HG03025 (cell line): ENCODE measurements around the gene PRDM4.
A peak's percentile ranks its signal among the peaks of the same experiment; 100 is the strongest.
"Not testable (repeated sequence)": the region's sequence is repeated elsewhere in the genome, so short reads cannot be mapped to it uniquely, and the experiment has no call there.

Experiments
- ATAC-seq: cut with Tn5 transposase; IDR thresholded peaks from one replicate; pipeline ENCODE4 v1.9.1; 2021; ENCODE audit warnings: mild to moderate bottlenecking, moderate library complexity; ENCODE audit not compliant: unreplicated experiment, low FRiP score

The PRDM4 gene

DNA sequence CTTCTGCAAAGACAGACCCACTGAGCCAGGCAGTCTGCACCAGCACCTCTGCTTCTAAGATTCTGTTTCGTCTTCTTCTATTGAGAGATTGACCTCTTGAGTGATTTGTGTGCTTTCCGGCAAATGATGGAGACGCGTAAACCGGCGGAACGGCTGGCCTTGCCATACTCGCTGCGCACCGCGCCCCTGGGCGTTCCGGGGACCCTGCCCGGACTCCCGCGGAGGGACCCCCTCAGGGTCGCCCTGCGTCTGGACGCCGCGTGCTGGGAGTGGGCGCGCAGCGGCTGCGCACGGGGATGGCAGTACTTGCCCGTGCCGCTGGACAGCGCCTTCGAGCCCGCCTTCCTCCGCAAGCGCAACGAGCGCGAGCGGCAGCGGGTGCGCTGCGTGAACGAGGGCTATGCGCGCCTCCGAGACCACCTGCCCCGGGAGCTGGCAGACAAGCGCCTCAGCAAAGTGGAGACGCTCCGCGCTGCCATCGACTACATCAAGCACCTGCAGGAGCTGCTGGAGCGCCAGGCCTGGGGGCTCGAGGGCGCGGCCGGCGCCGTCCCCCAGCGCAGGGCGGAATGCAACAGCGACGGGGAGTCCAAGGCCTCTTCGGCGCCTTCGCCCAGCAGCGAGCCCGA is 14.3 kb upstream of the PRDM4 start:
- no peak for ATAC-seq

DNA sequence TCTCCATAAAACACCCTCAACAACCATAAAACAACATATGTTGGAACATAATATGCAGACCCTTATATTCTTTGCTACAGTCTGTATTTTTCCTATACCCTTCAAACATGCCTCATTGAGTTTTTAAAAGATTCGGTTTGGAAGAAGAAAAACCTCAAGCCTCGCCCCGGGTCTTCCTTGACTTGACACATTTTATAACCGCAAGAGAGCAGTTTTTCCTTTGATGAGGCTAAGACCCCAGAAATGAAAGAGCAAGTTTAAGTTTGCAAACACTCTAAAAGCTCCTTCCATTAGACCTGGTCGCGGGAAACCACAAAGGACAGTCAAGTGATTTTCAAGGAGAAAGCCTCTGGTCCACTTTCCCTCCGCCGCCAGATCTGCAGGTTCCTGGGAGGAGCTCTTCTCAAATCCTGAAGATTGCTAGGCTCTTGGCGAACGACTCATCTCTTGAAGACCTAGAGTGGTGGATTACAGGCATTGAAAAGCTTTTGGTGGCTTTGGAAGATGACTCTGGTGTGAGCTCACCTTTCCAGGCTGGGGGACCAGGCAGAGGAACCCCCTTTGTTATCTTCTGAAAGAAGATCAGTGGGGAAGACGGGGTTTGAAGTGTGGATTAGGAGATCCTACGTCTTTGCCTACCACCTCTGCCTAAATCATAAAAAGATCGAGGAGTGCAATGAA is 13.6 kb upstream of the PRDM4 start, which contains the start of gene ASCL4:
Gene ASCL4, plus strand, starts transcription at position 356 of the 681 bp plus-strand sequence. CDS start 515 bp downstream, outside the sequence.
- ATAC-seq = no peak

DNA sequence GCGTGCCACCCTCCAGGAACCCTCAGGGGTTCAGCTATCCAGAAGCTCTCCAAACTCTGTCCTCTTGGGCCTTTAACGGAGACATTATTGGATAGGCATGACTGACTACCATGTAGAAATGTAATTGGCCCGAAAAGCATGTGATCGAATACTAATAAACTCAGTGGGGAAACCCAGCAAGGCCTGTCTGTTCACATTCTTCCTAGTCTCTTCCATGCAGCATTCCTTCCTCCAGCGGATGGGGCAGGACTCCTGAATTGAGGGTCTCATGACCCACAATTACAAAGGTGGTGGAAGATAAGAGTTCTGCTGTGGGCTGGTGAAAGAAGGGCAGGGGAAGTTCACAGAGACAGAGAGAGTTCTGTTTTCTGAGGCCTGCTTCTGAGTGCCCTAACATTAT is 6.5 kb upstream of the PRDM4 start:
- ATAC-seq = no peak

DNA sequence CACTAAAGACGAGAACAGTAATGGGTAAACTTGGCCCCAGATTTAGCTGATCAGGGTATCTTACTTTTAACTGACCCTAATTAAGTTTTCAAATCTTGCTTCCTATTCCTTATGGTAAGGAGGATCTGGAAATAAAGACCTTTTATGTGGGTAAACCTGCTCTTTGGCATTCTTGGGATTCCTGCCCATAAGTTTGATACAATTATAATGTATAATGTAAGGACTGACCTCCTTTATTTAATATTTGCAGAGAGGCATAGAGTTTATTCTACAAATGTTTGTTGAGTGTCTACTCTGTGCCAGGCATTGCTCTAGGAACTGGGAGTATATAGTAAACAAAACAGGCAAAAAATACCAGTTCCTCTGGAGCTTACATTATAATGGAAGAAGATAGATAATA is 4.4 kb upstream of the PRDM4 start:
- ATAC-seq = no peak

DNA sequence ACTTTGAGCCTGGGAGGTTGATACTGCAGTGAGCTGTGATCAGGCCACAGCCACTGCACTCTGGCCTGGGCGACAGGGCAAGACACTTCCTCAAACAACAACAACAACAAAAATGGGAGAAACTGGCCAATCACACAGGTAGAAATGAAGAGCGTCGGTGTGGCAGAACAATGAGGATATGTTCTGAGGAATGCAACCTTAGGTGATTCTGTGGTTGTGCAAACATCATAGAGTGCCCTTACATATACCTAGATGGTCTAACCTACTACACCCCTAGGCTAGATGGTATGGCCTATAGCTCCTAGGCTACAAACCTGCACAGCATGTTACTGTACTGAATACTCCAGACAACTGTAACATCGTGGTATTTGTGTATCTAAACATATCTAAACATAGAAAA is 3.7 kb upstream of the PRDM4 start:
- no peak for ATAC-seq

DNA sequence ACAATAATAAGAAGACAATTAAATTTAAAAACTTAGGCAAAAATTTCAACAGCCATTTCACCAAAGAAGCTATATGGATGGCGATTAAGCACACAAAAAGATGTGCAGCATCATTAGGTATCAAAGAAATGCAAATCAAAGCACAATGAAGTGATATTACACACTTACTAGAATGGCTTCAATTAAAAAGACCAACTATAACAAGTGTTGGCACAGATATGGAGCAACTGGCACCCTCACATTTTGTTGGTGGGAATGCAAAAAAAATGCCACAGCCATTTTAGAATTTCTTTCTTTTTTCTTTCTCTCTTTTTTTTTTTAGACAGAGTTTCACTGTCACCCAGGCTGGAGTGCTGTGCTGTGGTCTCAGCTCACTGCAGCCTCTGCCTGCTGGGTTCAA is 1.9 kb upstream of the PRDM4 start:
- ATAC-seq = no peak

DNA sequence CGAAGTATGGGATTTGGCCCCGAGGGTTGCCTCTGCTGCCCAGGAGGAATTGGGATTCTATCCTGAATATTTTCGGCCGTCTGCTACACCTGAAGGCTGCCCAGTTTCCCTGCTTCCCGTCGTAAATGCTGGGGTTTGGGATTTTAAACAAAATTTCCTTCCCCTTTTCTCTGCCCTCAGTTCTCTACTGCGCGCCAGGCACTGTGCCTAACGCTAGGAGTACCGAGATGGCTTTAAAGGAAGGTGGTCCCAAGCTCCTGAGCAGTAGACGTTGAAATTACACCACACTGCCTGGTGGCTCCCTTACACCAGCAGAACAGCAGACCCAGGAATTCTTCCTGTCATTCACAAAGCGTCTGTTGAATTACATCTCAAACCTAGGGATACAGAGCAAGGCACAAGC is 566 bp upstream of the PRDM4 start:
- no peak for ATAC-seq

DNA sequence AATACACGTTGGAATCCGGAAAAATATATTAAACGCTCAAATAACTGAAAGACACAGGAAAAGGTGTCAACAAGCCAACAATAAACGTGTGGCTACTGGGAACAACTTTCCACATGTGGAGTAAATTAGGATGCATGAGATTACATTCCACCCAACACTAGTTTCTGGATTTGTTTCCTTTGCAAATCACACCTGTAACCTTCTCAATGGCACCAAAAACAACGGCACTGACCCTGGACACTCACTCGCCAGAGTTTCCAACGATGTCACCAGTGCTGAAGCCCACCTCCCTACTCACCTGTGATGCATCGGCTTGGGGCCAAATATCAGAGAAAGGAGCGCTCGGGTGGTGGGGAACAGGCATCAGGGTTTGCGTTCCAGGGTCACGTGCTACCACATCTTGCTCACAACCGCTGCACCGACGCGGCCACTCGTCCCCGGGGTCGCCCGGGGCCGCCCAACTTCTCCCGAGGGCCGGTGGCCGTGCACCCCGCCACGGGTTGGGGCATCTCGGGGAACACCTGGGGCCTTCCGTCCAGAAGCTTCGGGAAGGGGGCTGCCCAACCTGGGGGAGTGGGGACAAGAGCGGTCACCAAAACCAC is 629 bp downstream of the PRDM4 start:
- ATAC-seq = peak; percentile 23

DNA sequence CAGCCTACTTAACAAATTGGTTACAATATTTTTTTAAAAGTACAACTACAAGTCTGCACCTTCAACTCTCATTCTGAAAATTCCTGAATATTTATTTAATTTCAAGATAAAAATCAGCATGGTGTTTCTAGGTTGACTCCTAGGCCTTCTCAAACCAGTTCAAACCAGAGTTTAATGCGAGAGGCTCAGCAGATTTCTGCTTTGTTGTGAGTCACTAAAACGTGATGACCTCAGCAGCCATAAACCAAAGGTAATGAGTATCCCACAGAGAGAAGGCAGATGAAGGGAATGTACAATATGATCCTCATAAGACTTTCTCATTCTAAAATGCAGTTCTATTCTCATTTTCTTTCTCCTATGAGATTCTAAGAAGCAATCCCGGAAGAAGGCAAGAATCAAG is 1.5 kb downstream of the PRDM4 start:
- ATAC-seq = no peak

DNA sequence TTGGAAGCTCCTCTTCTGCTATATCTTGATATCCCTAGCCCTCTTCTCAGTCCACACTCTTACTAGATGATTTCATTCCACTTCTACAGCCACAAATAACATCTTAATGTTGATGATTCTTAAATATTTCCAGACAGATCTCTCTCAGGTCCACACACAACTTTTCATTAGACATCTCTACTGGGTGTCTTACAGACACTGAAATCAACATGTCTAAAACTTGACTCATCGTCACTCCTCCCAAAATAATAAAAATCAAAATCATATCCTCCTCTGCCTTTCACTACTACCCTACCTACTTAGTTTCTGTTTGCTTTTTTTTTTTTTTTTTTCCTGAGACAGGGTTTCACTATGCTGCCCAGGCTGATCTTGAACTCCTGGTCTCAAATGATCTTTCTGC is 11.9 kb downstream of the PRDM4 start:
- no peak for ATAC-seq

DNA sequence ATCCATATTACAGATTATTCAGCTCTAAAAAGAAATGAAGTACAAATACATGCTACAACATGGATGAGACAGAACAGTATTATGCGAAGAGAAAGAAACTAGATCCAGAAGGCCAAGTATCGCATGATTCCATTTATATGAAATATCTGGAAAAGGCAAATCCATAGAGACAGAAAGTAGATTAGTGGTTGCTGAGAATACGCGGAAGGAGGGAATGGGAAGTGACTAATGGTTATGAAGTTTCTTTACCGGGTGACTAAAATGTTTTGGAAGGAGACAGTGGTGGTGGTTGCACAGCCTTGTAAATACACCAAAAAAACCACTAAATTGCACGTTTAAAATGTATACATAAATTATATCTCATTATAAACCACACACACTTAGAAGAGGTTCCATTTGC is 12.5 kb downstream of the PRDM4 start:
- ATAC-seq = no peak

DNA sequence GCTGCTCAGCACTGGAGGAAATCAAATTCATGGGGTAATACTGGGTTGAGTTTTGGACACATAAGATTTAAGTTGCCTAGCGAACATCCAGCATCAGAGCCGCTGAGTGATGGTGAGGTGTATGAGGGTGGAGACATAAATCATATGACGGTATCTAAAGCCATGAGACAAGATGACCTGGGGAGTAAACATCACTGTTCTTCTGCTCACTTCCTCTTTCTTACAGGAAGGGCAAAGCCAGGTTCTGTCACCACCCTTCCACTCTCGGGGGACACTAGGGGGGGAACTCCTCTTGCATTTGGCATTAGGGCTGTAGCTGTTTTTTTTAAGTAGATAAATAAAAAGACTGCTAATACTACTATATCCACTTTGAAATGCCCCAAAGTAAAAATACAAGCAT is 24.0 kb downstream of the PRDM4 start:
- ATAC-seq = peak; percentile 91

DNA sequence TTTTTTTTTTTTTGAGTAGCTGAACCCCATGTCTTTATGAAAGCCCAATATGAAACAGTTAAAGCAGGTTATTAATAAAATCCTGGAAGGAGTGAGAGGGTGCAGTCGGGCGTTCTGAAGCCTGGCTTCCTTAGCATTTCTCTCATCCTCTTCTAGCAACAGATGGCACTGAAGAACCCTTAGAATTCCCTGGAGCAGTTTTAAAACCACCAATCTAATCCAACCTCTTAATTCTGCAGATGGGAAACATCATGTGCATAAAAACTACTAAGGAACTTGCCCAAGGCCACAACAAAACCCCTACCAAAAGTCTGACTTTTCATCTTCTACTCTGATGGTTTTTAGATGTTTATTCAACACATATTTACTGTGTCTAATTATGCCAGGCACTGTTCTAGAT is 25.2 kb downstream of the PRDM4 start:
- ATAC-seq = no peak

DNA sequence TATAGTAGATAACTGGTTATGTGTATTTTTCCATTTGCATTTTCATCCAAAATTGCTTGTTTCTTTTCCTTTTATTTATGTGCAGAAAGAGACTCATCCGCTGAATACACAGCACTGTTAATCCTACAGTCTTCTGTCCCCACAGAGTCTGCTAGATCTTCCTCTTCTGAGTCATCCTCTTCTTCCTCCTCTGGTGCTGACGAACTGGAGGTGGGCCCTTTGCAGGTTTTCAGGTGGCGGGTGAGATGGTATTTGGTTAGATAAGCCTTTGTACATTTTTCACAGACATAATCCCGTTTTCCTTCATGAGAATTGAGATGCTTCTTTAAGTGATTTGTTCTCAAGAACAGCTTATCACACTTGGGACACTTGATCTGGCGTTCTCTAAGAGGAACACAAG is 26.8 kb downstream of the PRDM4 start:
- ATAC-seq = no peak

DNA sequence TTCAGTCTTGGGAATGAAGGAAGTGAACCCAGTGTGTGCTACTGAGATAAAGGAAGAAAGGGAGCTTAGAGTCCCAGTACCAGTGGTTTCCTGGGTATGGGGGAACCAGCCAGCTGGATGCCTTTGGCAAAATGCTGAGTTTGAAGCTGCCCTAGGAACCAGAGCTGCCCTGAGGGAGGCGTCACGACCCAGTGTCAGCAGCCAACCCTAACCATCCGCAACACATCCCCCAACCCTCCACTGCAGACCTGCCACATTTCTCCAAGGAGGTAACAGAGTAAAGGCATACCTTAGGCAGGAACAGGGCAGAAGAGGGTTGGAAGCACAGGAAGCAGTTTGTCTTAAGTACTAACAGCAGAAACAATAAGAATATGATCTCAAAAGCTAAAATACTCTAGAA is 28.6 kb downstream of the PRDM4 start:
- ATAC-seq = no peak

DNA sequence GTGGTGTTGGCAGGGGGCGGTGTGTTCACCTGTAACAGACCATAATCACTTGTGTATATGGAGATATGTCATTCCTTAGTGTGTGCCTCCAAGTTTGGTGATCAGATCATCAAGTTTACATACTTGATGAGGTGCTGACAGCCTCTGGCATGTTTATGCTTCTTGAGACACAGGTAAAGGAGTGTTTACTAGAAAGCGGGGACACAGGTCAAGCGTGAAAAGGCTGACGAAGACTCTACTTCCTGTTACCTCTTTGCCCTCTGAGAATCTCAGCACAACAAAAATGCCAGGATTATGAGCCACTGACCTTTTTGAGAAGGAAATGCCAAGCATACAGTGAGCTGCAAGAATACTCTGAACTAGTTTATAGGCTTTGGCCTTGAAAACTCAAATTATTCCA is 29.6 kb downstream of the PRDM4 start:
- ATAC-seq = no peak

DNA sequence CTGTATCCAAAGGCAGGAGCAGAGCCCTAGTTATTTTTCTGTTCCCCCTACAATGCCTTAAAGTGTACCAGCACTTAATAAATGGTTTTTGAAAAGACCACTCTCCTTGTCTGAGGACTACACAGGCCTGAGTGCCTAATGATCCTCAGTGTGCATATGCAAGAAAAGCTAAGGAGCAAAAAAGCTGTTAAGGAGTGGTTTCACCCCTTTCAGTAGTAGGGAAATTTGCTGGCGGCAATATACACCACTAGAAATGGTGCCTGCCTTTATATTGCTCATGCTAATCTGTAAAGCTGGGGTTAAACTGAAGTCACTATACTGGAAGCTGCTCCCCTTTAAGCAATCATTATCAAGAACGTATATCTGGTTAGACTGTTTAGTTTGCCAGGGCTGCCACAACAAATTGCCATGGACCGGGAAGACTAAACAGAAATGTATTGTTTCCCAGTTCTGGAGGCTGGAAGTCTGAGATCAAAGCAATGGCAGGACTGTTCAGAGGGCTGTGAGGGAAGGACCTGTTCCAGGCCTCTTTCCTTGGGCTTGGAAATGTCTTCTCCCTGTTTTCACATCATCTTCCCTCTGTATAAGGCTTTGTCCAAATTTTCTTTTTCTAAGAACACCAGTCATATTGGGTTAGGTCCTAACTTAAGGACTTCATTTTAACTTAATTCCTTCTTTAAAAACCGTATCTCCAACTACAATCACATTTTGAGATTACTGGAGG is 30.2 kb downstream of the PRDM4 start:
- ATAC-seq = no peak

DNA sequence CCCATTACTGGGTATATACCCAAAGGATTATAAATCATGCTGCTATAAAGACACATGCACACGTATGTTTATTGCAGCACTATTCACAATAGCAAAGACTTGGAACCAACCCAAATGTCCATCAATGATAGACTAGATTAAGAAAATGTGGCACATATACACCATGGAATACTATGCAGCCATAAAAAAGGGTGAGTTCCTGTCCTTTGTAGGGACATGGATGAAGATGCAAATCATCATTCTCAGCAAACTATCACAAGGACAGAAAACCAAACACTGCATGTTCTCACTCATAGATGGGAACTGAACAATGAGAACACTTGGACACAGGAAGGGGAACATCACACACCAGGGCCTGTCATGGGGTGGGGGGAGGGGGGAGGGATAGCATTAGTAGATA is 33.2 kb downstream of the PRDM4 start:
- not testable (repeated sequence) for ATAC-seq

DNA sequence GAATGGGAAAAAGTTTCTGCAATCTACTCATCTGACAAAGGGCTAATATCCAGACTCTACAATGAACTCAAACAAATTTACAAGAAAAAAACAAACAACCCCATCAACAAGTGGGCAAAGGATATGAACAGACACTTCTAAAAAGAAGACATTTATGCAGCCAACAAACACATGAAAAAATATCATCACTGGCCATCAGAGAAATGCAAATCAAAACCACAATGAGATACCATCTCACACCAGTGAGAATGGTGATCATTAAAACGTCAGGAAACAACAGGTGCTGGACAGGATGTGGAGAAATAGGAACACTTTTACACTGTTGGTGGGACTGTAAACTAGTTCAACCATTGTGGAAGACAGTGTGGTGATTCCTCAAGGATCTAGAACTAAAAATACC is 33.6 kb downstream of the PRDM4 start:
- not testable (repeated sequence) for ATAC-seq

DNA sequence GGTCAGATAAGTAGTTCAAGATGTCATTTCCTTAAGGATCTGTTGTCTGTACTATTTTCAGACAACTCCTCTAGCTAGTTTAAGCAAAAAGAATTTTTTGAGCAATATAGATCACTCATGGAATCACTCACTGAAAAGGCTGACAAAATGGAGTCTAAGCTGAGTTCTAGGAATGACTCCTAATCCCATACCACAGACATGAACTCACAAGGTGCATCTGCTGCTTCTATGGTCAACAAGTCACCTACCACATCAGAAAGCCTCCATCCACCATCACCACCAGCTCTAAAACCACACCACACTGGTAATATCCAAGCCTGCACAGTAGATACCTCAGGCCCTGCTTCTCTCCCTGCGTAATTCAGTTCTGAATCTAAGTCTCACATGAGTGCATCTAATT is 42.3 kb downstream of the PRDM4 start:
- no peak for ATAC-seq

DNA sequence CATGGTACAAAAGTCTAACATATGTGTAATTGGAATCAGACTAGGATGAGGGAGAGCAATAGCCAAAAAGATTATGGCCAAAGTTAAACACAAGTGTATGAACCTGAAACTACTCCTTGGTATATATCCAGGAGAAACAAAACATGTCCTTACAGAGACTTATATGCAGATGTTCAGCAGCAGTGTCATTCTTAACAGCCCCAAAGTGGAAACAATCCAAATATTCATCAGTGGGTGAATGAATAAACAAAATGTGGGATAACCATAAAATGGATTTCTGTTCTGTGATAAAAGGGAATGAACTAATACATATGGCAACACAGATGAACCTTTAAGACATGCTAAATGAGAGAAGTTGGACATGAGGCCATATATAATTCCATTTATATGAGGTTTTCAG is 45.2 kb downstream of the PRDM4 start:
- no peak for ATAC-seq
